PC-3 (cell line): ENCODE data around the gene MMP11. TPM values are rescaled to one million over a fixed set of nuclear protein-coding genes. Genes with fewer than 3 reads are reported as not detected.

Source experiments
- ATAC-seq: fragments of 200-7000 bp; cut with Tn5 transposase; 2 replicates; pipeline ENCODE4 v1.9.1; 2020; ENCODE audit warnings: mild to moderate bottlenecking, moderate library complexity
- BruUV-seq: library from RNA; stranded (reverse); fragments of 400-500 nt; replicated peaks from 2 replicates; lab custom pipeline; 2021; lab: Mats Ljungman, UMichigan
- CTCF ChIA-PET: fragments of 300-600 bp; sonication (Branson Sonifier 250); formaldehyde crosslinking; loops from one replicate; lab custom pipeline; 2022; ENCODE audit warnings: antibody characterized with exemption; lab: Charles Lee
- POLR2A ChIA-PET: fragments of 300-600 bp; sonication (Branson Sonifier 250); formaldehyde crosslinking; loops from one replicate; lab custom pipeline; 2022; ENCODE audit warnings: antibody characterized with exemption; ENCODE audit not compliant: unreplicated experiment; lab: Charles Lee
- DNase-seq: peaks from one replicate; pipeline ENCODE4 v3.0.0-alpha.2; 2015
- H2AFZ ChIP-seq: fragments of 300-600 bp; sonication (generic); 2 replicates; pipeline ENCODE4 v1.6.0; 2016; ENCODE audit warnings: antibody characterized with exemption, low read length
- H3F3A ChIP-seq: fragments of 300-600 bp; sonication (generic); one replicate; pipeline ENCODE4 v1.6.0; 2017; ENCODE audit warnings: antibody characterized with exemption, low read length, control low read depth, mild to moderate bottlenecking; ENCODE audit not compliant: unreplicated experiment
- H3K27ac ChIP-seq: fragments of 300-600 bp; sonication (generic); 2 replicates; pipeline ENCODE4 v1.5.1; 2016; ENCODE audit warnings: mild to moderate bottlenecking, low read length
- H3K27me3 ChIP-seq: fragments of 300-600 bp; sonication (generic); 2 replicates; pipeline ENCODE4 v1.6.1; 2016; ENCODE audit warnings: low read length, mixed read lengths
- H3K36me3 ChIP-seq: fragments of 300-600 bp; sonication (generic); 2 replicates; pipeline ENCODE4 v1.6.1; 2016; ENCODE audit warnings: low read depth, mixed run types, low read length, mixed read lengths
- H3K4me1 ChIP-seq: fragments of 300-600 bp; sonication (generic); 2 replicates; pipeline ENCODE4 v1.5.1; 2016; ENCODE audit warnings: low read length; ENCODE audit not compliant: insufficient read depth
- H3K4me2 ChIP-seq: fragments of 300-600 bp; sonication (generic); 2 replicates; pipeline ENCODE4 v1.6.0; 2016; ENCODE audit warnings: low read length
- H3K4me3 ChIP-seq: fragments of 300-600 bp; sonication (generic); 2 replicates; pipeline ENCODE4 v1.5.1; 2016; ENCODE audit warnings: mild to moderate bottlenecking, low read length, mixed read lengths
- H3K79me2 ChIP-seq: fragments of 300-600 bp; sonication (generic); 2 replicates; pipeline ENCODE4 v1.6.1; 2017; ENCODE audit warnings: low read length, mixed read lengths
- H3K9ac ChIP-seq: fragments of 300-600 bp; sonication (generic); 2 replicates; pipeline ENCODE4 v1.6.0; 2016; ENCODE audit warnings: mild to moderate bottlenecking, low read length
- H3K9me2 ChIP-seq: fragments of 300-600 bp; sonication (generic); replicated peaks from 2 replicates; pipeline ENCODE4 v1.6.1; 2016; ENCODE audit warnings: mixed run types, low read length, mixed read lengths
- H3K9me3 ChIP-seq: fragments of 300-600 bp; sonication (generic); 2 replicates; pipeline ENCODE4 v1.6.1; 2016; ENCODE audit warnings: low read length, mixed read lengths
- H4K20me1 ChIP-seq: fragments of 300-600 bp; sonication (generic); 2 replicates; pipeline ENCODE4 v1.6.1; 2016; ENCODE audit warnings: low read length, mixed read lengths
- EZH2 ChIP-seq: fragments of 300-600 bp; sonication (generic); IDR thresholded peaks from one replicate; pipeline ENCODE4 v1.6.1; 2017; ENCODE audit warnings: antibody characterized with exemption, mild to moderate bottlenecking, low read length; ENCODE audit not compliant: unreplicated experiment
- EZH2phosphoT487 ChIP-seq: fragments of 300-600 bp; sonication (generic); IDR thresholded peaks from 2 replicates; pipeline ENCODE4 v1.6.1; 2018; ENCODE audit warnings: mild to moderate bottlenecking, antibody characterized with exemption, low read length, borderline replicate concordance
- intact Hi-C: fragments of 100-400 bp; cut with micrococcal nuclease; formaldehyde crosslinking; loops from 2 replicates; pipeline ENCODE4 v1.9.0; 2023
- total RNA-seq: library from RNA; depleted of rRNA; stranded (reverse); fragments of >200 nt; gene quantifications from 2 replicates; pipeline ENCODE4 v1.2.3, GENCODE V29; 2014
- TF ChIP-seq, protein P1 (sequence below): fragments of 300-600 bp; sonication (generic); conservative IDR thresholded peaks from 2 replicates; pipeline ENCODE4 v1.5.1; 2017; ENCODE audit warnings: antibody characterized with exemption, low read depth, mild to moderate bottlenecking, low read length

MMP11 gene
- total RNA-seq, 1 experiment from 2014 or later, result 2.4 TPM

DNA sequence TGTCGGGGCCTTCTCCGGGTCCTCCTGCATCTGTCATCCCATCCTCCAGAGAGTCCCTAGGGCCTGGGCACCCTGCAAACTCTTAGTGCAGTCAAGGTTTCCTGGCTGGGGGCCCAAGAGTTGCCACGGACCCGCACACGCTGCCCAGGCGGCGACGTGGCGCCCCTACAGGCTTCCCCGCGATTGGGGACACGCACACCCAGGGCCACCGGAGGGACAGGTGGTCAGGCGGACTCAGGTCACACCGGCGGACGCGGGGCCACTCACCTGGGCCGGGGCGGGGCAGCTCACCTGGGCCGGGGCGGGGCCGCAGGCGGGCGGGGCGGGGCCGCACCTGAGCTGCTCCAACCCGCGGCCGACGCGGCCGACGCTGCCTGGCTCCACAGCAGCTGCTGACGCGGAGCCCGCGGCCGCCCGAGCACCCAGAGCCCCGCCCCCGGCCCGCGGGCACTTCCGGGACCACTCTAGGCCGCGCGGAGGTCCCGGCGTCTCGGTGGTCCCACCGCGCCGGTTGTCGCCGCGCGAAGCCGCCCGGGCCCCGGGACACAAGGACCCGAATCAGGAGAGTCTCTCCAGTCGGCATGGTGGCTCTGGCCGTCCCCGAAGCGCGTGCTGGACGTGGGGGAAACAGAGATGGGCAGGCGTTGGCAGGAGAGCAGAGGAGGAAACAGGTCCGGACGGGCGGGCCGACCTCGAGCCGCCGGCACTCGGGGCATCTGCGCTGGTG, 21.8 kb upstream of the MMP11 start, which contains the start of gene ZNF70:
Gene ZNF70 (minus strand): TSS at position 399 of the 727 bp plus-strand sequence. CDS start 5,972 bp downstream, outside the sequence.
- POLR2A ChIA-PET, result interaction anchor here (0.6 kb wide), 2 partner anchors 12 to 29 kb away, joined by 3 to 4 read pairs; no protein-coding TSS in a partner anchor
- peak; percentile 85 for DNase-seq

DNA sequence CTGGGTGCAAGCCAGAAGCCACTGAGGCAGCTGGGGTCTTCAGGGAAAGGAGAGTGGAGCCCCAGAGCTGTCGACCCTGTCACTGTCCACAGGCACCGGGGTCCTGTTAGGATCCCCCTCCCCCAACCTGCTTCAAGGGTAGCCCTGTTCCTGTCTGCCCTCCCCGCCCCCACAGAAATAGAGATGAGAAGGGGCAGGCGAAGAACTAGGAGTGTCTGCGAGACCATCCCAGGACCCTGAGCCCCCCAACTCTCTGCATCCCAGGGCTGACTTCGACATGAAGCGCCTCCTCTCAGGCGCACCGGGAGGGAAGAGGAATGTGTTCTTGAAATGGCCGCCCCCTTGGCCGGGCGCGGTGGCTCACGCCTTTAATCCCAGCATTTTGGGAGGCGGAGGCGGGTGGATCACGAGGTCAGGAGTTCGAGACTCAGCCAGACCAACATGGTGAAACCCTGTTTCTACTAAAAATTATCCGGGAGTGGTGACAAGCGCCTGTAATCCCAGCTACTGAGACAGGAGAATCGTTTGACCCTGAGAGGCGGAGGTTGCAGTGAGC, 21.1 kb upstream of the MMP11 start:
- CTCF ChIA-PET, result interaction anchor here (0.6 kb wide), 2 partner anchors 38 to 98 kb away, joined by 3 read pairs; no protein-coding TSS in a partner anchor
- POLR2A ChIA-PET, result no interaction called here
- H3K27me3 ChIP-seq, result no peaks in the 10 kb centered on the region
- no peak for DNase-seq
- H3K4me2 ChIP-seq, result peak overlapping the region; percentile 97
- intact Hi-C loops, result no loop called here
- peak overlapping the region; percentile 88 for H3K9ac ChIP-seq
- no peaks in the 10 kb centered on the region for H4K20me1 ChIP-seq
- TF ChIP-seq, protein P1, sequence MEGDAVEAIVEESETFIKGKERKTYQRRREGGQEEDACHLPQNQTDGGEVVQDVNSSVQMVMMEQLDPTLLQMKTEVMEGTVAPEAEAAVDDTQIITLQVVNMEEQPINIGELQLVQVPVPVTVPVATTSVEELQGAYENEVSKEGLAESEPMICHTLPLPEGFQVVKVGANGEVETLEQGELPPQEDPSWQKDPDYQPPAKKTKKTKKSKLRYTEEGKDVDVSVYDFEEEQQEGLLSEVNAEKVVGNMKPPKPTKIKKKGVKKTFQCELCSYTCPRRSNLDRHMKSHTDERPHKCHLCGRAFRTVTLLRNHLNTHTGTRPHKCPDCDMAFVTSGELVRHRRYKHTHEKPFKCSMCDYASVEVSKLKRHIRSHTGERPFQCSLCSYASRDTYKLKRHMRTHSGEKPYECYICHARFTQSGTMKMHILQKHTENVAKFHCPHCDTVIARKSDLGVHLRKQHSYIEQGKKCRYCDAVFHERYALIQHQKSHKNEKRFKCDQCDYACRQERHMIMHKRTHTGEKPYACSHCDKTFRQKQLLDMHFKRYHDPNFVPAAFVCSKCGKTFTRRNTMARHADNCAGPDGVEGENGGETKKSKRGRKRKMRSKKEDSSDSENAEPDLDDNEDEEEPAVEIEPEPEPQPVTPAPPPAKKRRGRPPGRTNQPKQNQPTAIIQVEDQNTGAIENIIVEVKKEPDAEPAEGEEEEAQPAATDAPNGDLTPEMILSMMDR, result no peak
- no peak for TF ChIP-seq EZH2
- TF ChIP-seq EZH2phosphoT487, result no peak
- BruUV-seq, result TSS peak; percentile 89
- H3K4me3 ChIP-seq, result peak overlapping the region; percentile 86
- 0 out of 2 replicates have a peak, but pooled peaks cover 4% of the 10 kb centered on the region for H3K79me2 ChIP-seq
- peak; percentile 17 for ATAC-seq
- no peaks in the 10 kb centered on the region for H3K9me2 ChIP-seq
- peaks cover 8% of the 10 kb centered on the region for H3K4me1 ChIP-seq
- no peaks in the 10 kb centered on the region for H3F3A ChIP-seq
- H2AFZ ChIP-seq, result peak overlapping the region; percentile 89
- peak overlapping the region; percentile 33; the same call in 1 of the 2 replicates for H3K27ac ChIP-seq
- H3K9me3 ChIP-seq, result no peaks in the 10 kb centered on the region
- H3K36me3 ChIP-seq, result no peaks in the 10 kb centered on the region

More for the DNA sequence above, 21.8 kb upstream of the MMP11 start, which contains the start of gene ZNF70:
- H3K4me3 ChIP-seq, result peak within 1 kb of the TSS; percentile 86
- H2AFZ ChIP-seq, result peak within 1 kb of the TSS; percentile 95
- TF ChIP-seq EZH2 (no peak), EZH2phosphoT487 (no peak)
- TF ChIP-seq, protein P1, result no peak
- ATAC-seq, result peak; percentile 96
- no peaks in the 10 kb centered on the region for H3K27me3 ChIP-seq
- 0 out of 2 replicates have a peak, but pooled peaks cover 4% of the 10 kb centered on the region for H3K79me2 ChIP-seq
- H3K9ac ChIP-seq, result peak within 1 kb of the TSS; percentile 88
- no peaks in the 10 kb centered on the region for H3K9me2 ChIP-seq
- intact Hi-C loops, result no loop called here
- H3K9me3 ChIP-seq, result no peaks in the 10 kb centered on the region
- CTCF ChIA-PET, result interaction anchor here (0.6 kb wide), 2 partner anchors 37 to 99 kb away, joined by 3 read pairs; no protein-coding TSS in a partner anchor
- peaks cover 8% of the 10 kb centered on the region for H3K4me1 ChIP-seq
- H4K20me1 ChIP-seq, result no peaks in the 10 kb centered on the region
- no peaks in the 10 kb centered on the region for H3F3A ChIP-seq
- no peaks in the 10 kb centered on the region for H3K36me3 ChIP-seq
- peak within 1 kb of the TSS; percentile 97 for H3K4me2 ChIP-seq
- BruUV-seq, result no TSS peak
- peak within 1 kb of the TSS; percentile 33; the same call in 1 of the 2 replicates for H3K27ac ChIP-seq
